ENCODE results near the gene INHBA.

GRCh38 chr7:41698726-41699125, 4.2 kb downstream of the INHBA start:
- no peak for TF ChIP-seq EZH2 (IDR thresholded peaks at IDR 0.05)
- no peak for TF ChIP-seq POLR2AphosphoS5 (IDR thresholded peaks at IDR 0.05; ENCODE audit: borderline replicate concordance, low read depth, low read length)

All from SK-N-MC (cell line).